HepG2 (cell line): ENCODE data around the gene CADM1. TPM values are rescaled to one million over a fixed set of nuclear protein-coding genes. Genes with fewer than 3 reads are reported as not detected.

Experiments used
- ATAC-seq: fragments of 200-7000 bp; cut with Tn5 transposase; 3 replicates; pipeline ENCODE4 v1.9.1; 2020; ENCODE audit warnings: mild to moderate bottlenecking, moderate library complexity
- BruUV-seq: library from RNA; stranded (reverse); fragments of 400-500 nt; replicated peaks from 2 replicates; lab custom pipeline; 2021; lab: Mats Ljungman, UMichigan
- CTCF ChIA-PET: fragments of 300-600 bp; formaldehyde crosslinking; extraction: SDS; loops from one replicate; lab custom pipeline; 2021; ENCODE audit warnings: low total read pairs, inconsistent platforms, low intra/inter-chr PET ratio; lab: Yijun Ruan, JAX
- POLR2A ChIA-PET: fragments of 350-600 bp; sonication (Branson Sonifier 250); formaldehyde crosslinking; loops from one replicate; lab custom pipeline; 2020; ENCODE audit warnings: antibody characterized with exemption, inconsistent platforms; lab: Yijun Ruan, JAX
- DNase-seq: peaks from one replicate; pipeline ENCODE4 v3.0.0-alpha.2; 2015; ENCODE audit warnings: low spot score
- FAIRE-seq: peaks from 3 replicates; lab custom pipeline; 2011; peaks lifted over from hg19 to GRCh38; lab: Jason Lieb, UNC
- H2AFZ ChIP-seq: one replicate; pipeline ENCODE4 v1.6.1; 2011; ENCODE audit warnings: low read length, inconsistent platforms
- H3K27ac ChIP-seq: fragments of 300-600 bp; 3 replicates; pipeline ENCODE4 v1.8.0; 2011; ENCODE audit warnings: mixed run types, mild to moderate bottlenecking, mixed read lengths, low read length, inconsistent platforms; ENCODE audit not compliant: insufficient read depth; ENCODE audit errors: extremely low read length
- H3K27me3 ChIP-seq, 2 experiments: fragments of 200-600 bp in 1 of 2; 2 replicates in 1 of 2; 3 replicates in 1 of 2; pipeline versions ENCODE4 v1.6.0 to v1.8.0; 2011; ENCODE audit warnings: low read length in 2 of 2, mild to moderate bottlenecking in 2 of 2, moderate library complexity in 2 of 2, inconsistent platforms in 1 of 2; ENCODE audit not compliant: insufficient read depth in 2 of 2, control insufficient read depth in 1 of 2
- H3K36me3 ChIP-seq, 2 experiments: fragments of 200-600 bp in 1 of 2; replicated peaks in 1 of 2; 2 replicates in 1 of 2; 3 replicates in 1 of 2; pipeline versions ENCODE4 v1.5.1 to v1.8.0; 2011; ENCODE audit warnings: low read length in 2 of 2, inconsistent platforms in 1 of 2; ENCODE audit not compliant: insufficient read depth in 2 of 2, control insufficient read depth in 1 of 2
- H3K4me1 ChIP-seq: 2 replicates; pipeline ENCODE4 v1.5.1; 2012; ENCODE audit warnings: low read length, inconsistent platforms; ENCODE audit not compliant: insufficient read depth
- H3K4me2 ChIP-seq: 2 replicates; pipeline ENCODE4 v1.6.0; 2011; ENCODE audit warnings: low read depth, low read length, inconsistent platforms
- H3K4me3 ChIP-seq, 3 experiments: fragments of 200-600 bp in 1 of 3; sonication (generic), shearing (Covaris generic) in 1 of 3; replicated peaks in 1 of 3; 2 replicates each; pipeline ENCODE4 v1.5.1; 2011 to 2016; ENCODE audit warnings: low read length in 3 of 3, inconsistent platforms in 2 of 3, low read depth in 2 of 3, mild to moderate bottlenecking in 2 of 3, control low read depth in 1 of 3, mixed read lengths in 1 of 3; ENCODE audit not compliant: insufficient read depth in 1 of 3
- H3K79me2 ChIP-seq: one replicate; pipeline ENCODE4 v1.6.1; 2011; ENCODE audit warnings: low read length, inconsistent platforms; ENCODE audit not compliant: insufficient read depth
- H3K9ac ChIP-seq: 2 replicates; pipeline ENCODE4 v1.6.0; 2011; ENCODE audit warnings: mild to moderate bottlenecking, low read depth, low read length, inconsistent platforms; ENCODE audit not compliant: insufficient read depth
- H3K9me3 ChIP-seq: 2 replicates; pipeline ENCODE4 v1.5.1; 2012; ENCODE audit warnings: mild to moderate bottlenecking, low read length
- H4K20me1 ChIP-seq: 2 replicates; pipeline ENCODE4 v1.6.0; 2011; ENCODE audit warnings: inconsistent platforms, mild to moderate bottlenecking, low read length, moderate library complexity; ENCODE audit not compliant: insufficient read depth
- ELF1 ChIP-seq: sonication (generic); formaldehyde crosslinking; IDR thresholded peaks from 2 replicates; pipeline ENCODE4 v1.4.0; 2020; ENCODE audit warnings: missing genetic modification reagents
- ELF4 ChIP-seq: sonication (generic); formaldehyde crosslinking; IDR thresholded peaks from 2 replicates; pipeline ENCODE4 v1.5.0; 2020; ENCODE audit warnings: missing genetic modification reagents, mild to moderate bottlenecking, moderate library complexity, borderline replicate concordance
- MAFK ChIP-seq, 2 experiments: IDR thresholded peaks in 1 of 2; conservative IDR thresholded peaks in 1 of 2; 2 replicates each; pipeline ENCODE4 v1.6.1; 2011; ENCODE audit warnings: improper control_type of control experiment in 2 of 2, low read length in 2 of 2
- PCBP2 ChIP-seq: fragments of 200-400 bp; formaldehyde crosslinking; optimal IDR thresholded peaks from 2 replicates; pipeline ENCODE3; 2018; ENCODE audit warnings: low read length, low read depth; ENCODE audit not compliant: poor library complexity, severe bottlenecking
- STAT5B ChIP-seq: sonication (generic); formaldehyde crosslinking; IDR thresholded peaks from 2 replicates; pipeline ENCODE4 v1.4.0; 2020; ENCODE audit warnings: missing genetic modification reagents
- SYNCRIP ChIP-seq: fragments of 200-400 bp; formaldehyde crosslinking; IDR thresholded peaks from 2 replicates; pipeline ENCODE4 v1.6.1; 2018; ENCODE audit warnings: mild to moderate bottlenecking, low read depth, low read length; ENCODE audit not compliant: insufficient read depth
- TOPORS ChIP-seq: sonication (generic); formaldehyde crosslinking; IDR thresholded peaks from 2 replicates; pipeline ENCODE4 v1.8.0; 2023; ENCODE audit warnings: mild to moderate bottlenecking, missing genetic modification reagents
- XBP1 ChIP-seq: sonication (generic); formaldehyde crosslinking; IDR thresholded peaks from 2 replicates; pipeline ENCODE4 v1.5.0; 2020; ENCODE audit warnings: missing genetic modification reagents
- ZNF670 ChIP-seq: sonication (generic); formaldehyde crosslinking; IDR thresholded peaks from 2 replicates; pipeline ENCODE4 v1.8.0; 2022; ENCODE audit warnings: mild to moderate bottlenecking, missing genetic modification reagents, borderline replicate concordance
- ZSCAN20 ChIP-seq: sonication (generic); formaldehyde crosslinking; IDR thresholded peaks from 2 replicates; pipeline ENCODE4 v1.4.0; 2020; ENCODE audit warnings: missing genetic modification reagents, mild to moderate bottlenecking, borderline replicate concordance
- WGBS: methylation state at CpG from one replicate; pipeline ENCODE4 v1.1.6; 2017; ENCODE audit warnings: low lambda C conversion rate; 5-methylcytosine and 5-hydroxymethylcytosine counted together
- in situ Hi-C: cut with HindIII; loops from 2 replicates; pipeline ENCODE4 v1.10.0; 2017; ENCODE audit warnings: low pct_unique_long_range_greater_than_20kb; ENCODE audit not compliant: extremely low pct_ligation_motif_present
- intact Hi-C: fragments of 100-400 bp; cut with micrococcal nuclease; formaldehyde crosslinking; loops from one replicate; pipeline ENCODE4 v1.10.0; 2022; ENCODE audit not compliant: unreplicated experiment
- polyA plus RNA-seq, 8 experiments: library from polyadenylated mRNA; depleted of rRNA in 3 of 8; stranded (reverse) in 7 of 8; unstranded in 1 of 8; fragments of >200 nt; fragmentation: Illumina TruSeq in 4 of 8; extraction: Trizol in 4 of 8; gene quantifications; 2 replicates each; pipeline versions ENCODE4 v1.2.1 to v1.2.3, GENCODE V29; 2011 to 2016; ENCODE audit warnings: low read depth in 4 of 8, missing spikeins in 1 of 8, mixed read lengths in 1 of 8; ENCODE audit not compliant: insufficient read depth in 1 of 8
- total RNA-seq, 5 experiments: library from RNA; depleted of rRNA; stranded (reverse); fragments of >200 nt; fragmentation: Illumina TruSeq; extraction: Trizol; gene quantifications; 2 replicates each; pipeline ENCODE4 v1.2.3, GENCODE V29; 2016; ENCODE audit warnings: low read depth in 1 of 5
- TF ChIP-seq, protein P1 (sequence below): sonication (generic); formaldehyde crosslinking; IDR thresholded peaks from 2 replicates; pipeline ENCODE4 v1.4.0; 2020; ENCODE audit warnings: missing genetic modification reagents
- TF ChIP-seq, protein P2 (sequence below): IDR thresholded peaks from 2 replicates; pipeline ENCODE4 v1.6.1; 2016; ENCODE audit warnings: mild to moderate bottlenecking
- TF ChIP-seq, protein P3 (sequence below), 2 experiments: sonication (generic) in 1 of 2; formaldehyde crosslinking in 1 of 2; IDR thresholded peaks; 2 replicates each; pipeline versions ENCODE4 v1.4.0 to v1.6.1; 2016 to 2020; ENCODE audit warnings: borderline replicate concordance in 1 of 2, low read depth in 1 of 2, mild to moderate bottlenecking in 1 of 2, missing genetic modification reagents in 1 of 2

CADM1 gene
- total and polyA plus RNA-seq, 2 of the 13 experiments (the other 11 are each of a cell fraction or from before 2014, with no cell fraction given): 71.3 to 122 TPM

DNA sequence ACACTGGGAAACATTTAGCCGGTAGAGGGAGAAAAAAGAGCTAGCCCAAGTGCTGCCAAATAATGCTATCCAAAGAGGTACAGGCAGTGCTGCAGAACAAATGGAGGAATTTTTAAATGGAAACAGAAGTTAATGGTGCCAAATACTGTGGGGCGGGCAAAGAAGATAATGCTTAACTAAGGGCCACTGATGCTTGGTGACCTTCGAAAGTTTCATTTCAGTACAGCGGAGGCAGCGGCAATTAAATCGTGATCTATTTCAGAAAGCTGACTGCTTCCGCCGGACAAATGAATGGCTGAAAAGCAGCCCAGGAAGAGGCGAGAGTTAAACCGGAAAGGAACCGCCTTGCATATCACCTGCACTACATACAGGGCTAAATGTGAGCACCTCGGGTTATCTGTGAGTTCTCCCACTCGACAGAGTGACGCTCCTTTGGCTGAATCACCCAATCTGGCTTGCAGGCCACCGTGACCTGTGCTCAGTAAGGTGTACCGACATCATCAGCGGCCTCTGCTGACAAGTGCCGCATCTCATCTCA, 42.1 kb downstream of the CADM1 start:
- Histone ChIP-seq H3K9me3 (no peaks in the 10 kb centered on the region), H3K79me2 (peaks cover 71% of the 10 kb centered on the region), H3K36me3 (no peaks in the 10 kb centered on the region; a peak in 1 of 5 replicates), H4K20me1 (peaks cover 7% of the 10 kb centered on the region; the same call in 1 of the 2 replicates), H3K27ac (no peak overlapping the region), H3K9ac (no peak overlapping the region), H3K4me3 (no peak overlapping the region), H3K4me1 (no peaks in the 10 kb centered on the region), H3K27me3 (no peaks in the 10 kb centered on the region), H2AFZ (no peak overlapping the region), H3K4me2 (no peak overlapping the region)
- DNase-seq (no peak), FAIRE-seq (no peak), ATAC-seq (no peak)
- no TSS peak for BruUV-seq
- CTCF ChIA-PET: no interaction called here
- intact Hi-C loops (no loop called here), in situ Hi-C loops (no loop called here)
- TF ChIP-seq SYNCRIP (no peak), ZSCAN20 (CRISPR knock-in tag) (no peak), PCBP2 (no peak), STAT5B (CRISPR knock-in tag) (no peak), ELF4 (no peak), MAFK (conservative IDR thresholded peaks at IDR 0.05 in 1 of 2, IDR thresholded peaks at IDR 0.05 in 1 of 2; ENCODE audit: low read length in 2 of 2) (no peak), ELF1 (CRISPR knock-in tag) (no peak), TOPORS (CRISPR knock-in tag) (no peak), XBP1 (CRISPR knock-in tag) (no peak), ZNF670 (no peak)
- TF ChIP-seq, protein P1, sequence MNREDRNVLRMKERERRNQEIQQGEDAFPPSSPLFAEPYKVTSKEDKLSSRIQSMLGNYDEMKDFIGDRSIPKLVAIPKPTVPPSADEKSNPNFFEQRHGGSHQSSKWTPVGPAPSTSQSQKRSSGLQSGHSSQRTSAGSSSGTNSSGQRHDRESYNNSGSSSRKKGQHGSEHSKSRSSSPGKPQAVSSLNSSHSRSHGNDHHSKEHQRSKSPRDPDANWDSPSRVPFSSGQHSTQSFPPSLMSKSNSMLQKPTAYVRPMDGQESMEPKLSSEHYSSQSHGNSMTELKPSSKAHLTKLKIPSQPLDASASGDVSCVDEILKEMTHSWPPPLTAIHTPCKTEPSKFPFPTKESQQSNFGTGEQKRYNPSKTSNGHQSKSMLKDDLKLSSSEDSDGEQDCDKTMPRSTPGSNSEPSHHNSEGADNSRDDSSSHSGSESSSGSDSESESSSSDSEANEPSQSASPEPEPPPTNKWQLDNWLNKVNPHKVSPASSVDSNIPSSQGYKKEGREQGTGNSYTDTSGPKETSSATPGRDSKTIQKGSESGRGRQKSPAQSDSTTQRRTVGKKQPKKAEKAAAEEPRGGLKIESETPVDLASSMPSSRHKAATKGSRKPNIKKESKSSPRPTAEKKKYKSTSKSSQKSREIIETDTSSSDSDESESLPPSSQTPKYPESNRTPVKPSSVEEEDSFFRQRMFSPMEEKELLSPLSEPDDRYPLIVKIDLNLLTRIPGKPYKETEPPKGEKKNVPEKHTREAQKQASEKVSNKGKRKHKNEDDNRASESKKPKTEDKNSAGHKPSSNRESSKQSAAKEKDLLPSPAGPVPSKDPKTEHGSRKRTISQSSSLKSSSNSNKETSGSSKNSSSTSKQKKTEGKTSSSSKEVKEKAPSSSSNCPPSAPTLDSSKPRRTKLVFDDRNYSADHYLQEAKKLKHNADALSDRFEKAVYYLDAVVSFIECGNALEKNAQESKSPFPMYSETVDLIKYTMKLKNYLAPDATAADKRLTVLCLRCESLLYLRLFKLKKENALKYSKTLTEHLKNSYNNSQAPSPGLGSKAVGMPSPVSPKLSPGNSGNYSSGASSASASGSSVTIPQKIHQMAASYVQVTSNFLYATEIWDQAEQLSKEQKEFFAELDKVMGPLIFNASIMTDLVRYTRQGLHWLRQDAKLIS: no peak
- TF ChIP-seq, protein P2, sequence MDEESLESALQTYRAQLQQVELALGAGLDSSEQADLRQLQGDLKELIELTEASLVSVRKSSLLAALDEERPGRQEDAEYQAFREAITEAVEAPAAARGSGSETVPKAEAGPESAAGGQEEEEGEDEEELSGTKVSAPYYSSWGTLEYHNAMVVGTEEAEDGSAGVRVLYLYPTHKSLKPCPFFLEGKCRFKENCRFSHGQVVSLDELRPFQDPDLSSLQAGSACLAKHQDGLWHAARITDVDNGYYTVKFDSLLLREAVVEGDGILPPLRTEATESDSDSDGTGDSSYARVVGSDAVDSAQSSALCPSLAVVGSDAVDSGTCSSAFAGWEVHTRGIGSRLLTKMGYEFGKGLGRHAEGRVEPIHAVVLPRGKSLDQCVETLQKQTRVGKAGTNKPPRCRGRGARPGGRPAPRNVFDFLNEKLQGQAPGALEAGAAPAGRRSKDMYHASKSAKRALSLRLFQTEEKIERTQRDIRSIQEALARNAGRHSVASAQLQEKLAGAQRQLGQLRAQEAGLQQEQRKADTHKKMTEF (CRISPR knock-in tag): no peak
- TF ChIP-seq, protein P3, sequence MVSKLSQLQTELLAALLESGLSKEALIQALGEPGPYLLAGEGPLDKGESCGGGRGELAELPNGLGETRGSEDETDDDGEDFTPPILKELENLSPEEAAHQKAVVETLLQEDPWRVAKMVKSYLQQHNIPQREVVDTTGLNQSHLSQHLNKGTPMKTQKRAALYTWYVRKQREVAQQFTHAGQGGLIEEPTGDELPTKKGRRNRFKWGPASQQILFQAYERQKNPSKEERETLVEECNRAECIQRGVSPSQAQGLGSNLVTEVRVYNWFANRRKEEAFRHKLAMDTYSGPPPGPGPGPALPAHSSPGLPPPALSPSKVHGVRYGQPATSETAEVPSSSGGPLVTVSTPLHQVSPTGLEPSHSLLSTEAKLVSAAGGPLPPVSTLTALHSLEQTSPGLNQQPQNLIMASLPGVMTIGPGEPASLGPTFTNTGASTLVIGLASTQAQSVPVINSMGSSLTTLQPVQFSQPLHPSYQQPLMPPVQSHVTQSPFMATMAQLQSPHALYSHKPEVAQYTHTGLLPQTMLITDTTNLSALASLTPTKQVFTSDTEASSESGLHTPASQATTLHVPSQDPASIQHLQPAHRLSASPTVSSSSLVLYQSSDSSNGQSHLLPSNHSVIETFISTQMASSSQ (IDR thresholded peaks at IDR 0.05; ENCODE audit: low read depth): no peak
- TF ChIP-seq, protein P3 (CRISPR knock-in tag; IDR thresholded peaks at IDR 0.05; ENCODE audit: borderline replicate concordance): no peak
- POLR2A ChIA-PET: no interaction called here
- 98% methylated on average over 18 of the region's 18 CpGs for WGBS
